NCI-H1105 (cell line): Measurements from ENCODE around the gene FLYWCH1.

Source experiments
- DNase-seq: peaks from one replicate; lab custom pipeline; 2025; lab: John Stamatoyannopoulos, UW

The FLYWCH1 gene

DNA sequence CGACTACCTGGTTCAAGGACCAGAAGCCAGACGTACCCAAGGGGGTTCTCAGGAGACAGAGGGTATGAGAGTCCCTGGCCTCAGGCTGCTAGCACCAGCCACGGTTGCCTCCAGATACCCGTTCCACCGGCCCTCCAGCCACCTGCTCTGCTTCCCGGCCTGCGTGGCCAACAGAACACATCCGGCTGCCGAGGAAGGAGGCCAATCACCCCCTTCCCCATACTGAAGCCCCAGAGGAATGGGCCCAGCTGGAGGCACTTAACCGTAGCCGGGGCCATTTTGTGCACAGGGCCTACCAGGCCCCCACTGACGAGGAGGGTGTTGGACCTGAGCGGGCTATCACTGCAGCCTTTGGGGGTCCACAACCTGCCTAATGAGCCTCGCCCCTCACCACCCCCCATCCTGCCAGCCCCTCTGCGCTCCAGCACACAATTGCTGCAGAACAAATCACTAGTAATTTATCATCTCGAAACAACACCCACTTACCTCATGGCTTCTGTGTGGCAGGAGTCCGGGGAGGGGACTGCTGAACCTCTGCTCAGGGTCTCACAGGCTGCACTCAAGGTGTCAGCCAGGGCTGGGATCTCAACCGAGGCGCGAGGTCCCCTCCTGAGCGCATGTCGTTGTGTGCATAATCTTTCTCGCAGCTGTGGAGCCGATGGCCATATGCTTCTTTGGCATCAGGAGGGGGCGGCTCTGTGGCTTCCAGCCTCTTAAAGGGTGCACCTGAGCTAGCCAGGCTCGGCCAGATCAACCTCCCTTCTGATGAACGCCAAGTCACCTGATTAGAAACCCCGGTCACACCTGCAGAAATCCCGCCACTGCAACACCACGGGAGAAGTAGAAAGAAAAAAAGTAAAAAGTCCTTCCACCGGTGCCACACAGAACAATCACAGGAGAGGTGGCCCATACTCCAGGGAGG lies 42.2 kb downstream of the FLYWCH1 start:
- no peak for DNase-seq

DNA sequence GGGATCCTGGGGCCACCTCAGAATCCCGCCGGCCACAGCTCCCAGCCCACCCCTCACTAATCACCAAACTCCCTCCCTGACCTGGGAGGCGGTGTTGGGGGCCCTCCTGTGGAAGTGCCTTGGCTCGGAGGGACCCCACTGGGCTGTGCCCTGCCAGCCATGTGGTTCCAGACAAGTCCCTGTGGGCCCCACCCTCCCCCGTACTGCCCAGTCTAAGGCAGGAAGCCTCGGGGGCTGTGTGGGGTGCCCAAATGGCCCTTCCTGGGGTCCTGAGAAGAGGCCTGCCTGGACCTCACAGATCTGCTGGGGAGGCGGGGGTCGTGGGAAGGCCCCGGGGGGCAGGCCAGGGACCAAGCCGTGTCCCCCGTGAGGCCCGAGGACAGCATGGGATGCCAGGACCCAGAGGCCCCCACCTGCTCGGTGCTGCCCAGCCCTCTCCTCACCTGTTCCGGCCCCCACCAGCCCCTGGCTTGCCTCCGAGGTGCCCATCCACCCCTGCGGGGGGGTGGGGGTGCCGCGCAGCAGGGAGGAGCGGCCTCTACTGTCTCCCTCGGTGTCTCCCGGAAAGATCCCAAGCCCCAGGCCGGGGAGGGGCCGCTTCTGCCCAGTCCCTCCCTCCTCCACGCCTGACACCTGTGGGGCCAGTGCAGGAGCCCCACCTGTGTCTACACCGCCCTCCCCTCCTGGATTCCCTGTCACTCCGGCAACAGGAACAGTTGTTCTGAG lies 43.1 kb downstream of the FLYWCH1 start:
- no peak for DNase-seq

DNA sequence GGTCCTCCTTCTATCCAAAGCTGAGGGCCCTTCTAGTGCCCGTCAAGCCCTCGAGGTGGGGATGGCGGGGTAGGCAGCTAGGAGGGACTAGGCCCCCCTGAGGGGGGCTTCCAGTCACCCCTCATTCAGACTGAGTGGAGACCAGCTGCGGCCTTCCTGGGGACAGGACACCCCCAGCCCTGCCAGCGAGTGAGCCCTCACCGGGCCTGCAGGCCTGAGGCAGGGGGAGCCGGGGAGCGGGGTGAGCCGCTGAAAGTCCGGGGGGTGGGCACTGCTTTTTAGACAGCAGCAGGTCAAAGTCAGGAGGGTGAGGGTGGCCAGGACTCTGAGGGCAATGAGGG lies 43.7 kb downstream of the FLYWCH1 start:
- no peak for DNase-seq

DNA sequence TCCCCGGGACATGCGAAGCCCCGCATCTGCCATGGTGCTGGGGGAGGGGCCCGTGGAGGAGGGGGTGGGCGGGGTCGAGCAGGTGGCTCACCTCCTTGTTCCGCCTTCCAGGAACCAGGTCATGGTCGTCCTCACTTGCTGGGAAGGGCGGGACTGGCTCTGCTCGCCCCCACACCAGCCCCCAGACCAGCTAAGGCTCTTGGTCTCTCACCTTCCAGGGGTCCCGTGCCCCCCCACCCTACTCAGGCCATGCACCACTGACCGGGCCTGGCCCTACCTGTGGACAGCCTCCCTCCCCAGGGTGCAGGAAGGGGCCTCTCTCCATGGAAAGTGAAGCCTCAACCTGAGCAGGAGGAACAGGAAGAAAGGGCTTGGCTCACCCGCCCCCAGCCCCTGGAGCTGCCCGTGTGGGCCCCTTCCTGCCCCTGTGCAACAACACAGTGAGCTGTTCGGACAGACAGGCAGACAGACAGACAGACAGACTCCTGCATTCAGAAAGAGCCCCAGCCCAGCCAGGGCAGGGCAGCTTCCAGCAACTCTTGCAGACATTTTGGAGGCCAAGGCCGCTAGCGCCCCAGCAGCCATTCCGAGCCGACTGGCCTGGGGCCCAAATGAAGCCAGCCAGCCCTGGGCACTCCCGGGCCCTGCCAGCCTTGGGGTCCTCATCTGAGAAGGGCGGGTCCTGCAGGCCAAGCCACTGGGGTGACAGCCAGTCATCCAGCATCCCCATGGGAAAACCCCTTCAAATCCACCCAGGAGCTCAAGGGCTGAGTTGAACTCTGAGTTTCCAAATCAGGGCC lies 44.2 kb downstream of the FLYWCH1 start:
- no peak for DNase-seq

DNA sequence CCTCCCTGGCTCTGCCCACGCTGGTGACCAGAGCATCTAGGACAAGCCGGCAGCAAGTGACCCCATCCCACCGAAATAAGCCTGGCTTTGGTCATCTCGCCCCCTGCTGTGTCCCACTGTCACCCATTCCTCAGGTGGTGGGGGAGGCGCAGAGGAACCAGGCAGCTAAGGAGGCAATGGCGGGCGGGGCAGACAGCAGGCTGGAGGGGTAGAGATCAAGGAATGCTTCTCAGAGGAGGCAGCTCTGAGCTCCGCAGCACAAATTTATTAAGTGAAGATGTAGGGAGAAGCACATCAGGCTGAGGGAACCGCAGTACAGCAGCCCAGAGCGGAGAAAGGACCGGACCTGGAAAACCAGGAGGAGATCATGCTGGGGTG lies 44.8 kb downstream of the FLYWCH1 start:
- DNase-seq: no peak

DNA sequence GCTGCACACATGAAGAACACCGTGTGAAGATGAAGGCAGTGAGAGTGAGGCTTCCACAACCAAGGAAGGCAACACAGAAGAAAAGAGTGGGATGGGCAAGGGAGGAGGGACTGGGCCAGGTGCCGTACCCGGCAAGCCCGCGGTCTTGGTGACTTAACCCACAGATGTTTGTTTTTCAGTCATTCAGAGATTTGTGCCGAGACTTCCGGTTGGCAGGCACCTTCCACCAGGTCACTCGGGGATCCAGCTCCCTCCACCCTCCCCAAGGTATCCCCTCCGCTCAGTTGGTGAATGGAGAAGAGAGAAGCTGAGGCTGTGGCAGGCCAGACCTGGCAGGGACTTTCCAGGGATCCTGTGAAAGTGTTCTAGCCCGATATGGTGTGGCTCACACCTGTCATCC lies 47.5 kb downstream of the FLYWCH1 start:
- no peak for DNase-seq

DNA sequence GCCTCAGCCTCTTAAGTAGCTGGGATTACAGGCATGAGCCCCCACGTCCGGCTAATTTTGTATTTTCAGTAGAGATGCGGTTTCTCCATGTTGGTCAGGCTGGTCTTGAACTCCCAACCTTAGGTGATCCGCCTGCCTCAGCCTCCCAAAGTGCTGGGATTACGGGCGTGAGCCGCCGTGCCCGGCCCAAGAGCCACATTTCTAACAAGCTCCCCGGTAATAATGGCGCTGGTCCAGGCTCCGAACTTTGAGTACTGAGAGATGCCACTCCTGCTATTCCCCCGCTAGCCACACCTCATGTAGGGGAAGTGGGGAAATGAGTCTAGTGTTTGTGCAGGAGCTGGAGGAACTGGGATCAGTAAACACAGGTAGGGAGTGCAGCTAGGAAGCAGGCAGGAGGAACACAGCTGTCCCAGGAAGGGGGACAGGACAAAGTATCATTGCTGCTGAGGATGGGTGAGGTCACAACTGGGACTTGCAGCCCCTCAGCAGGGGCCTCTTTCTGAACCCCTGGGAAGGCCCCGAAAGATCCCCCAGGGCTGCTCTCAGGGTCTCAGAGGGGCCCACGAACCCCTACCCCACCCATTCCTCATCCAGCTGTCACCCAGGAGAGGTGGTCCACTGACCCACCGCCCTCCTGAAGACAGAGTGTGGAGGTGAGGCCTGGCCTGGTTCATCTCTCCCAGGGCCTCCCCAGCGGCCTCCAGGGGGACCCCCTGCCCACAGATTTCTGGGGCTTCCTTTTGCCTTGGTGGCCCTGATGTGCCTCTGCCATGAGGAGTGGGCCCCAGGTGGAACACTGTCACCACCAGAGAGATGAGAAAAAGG lies 48.7 kb downstream of the FLYWCH1 start:
- no peak for DNase-seq

DNA sequence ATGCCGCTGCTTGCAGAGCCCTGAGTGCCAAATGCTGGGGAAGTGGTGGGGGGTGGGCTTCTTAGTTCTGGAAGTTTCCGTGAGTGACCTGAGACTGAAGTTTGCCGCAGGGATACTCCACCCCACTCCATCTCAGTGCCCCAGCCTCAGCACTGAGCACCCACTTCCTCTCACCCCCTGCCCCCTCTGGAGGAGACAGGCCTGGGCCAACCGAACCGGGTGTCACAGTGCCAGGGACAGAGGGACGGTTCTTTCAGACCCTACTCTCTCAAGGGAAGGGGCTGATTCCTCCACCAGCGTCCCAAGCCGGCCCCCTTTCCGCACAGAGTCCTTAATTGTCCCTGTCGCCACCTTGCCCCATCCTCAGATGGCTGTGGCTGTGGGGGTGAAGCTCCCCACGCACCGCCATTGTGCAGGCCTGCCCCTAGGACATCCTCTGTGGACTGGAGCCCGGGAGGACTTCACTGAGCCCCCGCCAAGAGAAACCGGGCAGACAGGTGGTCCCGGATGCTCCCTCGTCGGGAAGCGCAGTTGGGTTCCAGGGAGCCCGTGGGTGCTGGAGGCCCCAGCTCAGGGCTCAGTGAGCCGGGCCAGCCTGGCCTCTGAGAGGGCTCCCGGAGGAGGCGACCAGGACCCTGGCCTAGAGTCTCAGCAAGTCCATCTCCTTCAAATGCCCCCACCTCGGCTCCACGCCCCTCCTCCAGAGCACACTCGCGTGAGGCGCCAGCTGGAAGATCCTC lies 50.8 kb downstream of the FLYWCH1 start:
- DNase-seq: no peak

DNA sequence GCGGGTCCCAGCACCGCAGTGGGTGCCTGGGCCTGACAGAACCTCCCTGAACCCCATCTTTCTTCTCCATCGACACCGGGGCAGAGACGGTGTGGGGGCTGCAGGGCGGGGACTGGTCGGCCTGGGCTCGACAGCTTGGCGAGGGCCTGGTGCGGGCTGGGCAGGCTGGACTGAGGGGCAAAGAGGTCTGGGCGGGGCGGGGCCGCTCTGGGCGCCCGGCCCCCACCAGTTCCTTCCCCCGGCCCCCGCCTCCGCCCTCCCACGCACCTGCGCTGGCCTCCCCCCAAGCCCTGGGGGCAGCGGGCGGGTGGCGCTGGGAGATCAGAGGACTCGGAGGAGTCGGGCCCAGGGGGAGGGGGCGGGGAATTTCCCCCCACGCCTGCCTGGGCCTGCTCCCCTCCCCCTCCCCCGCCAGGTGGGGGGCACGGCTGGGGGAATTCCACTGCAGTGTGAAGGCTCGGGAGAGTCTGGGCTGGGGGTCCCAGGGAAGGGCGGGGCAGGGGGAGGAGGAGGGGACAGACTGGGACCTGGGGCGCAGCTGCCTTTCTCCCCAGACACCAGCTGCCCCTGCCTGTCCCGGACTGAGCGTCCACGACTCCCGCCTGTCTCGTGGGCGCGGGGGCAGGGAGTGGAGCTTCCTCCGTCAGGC lies 51.5 kb downstream of the FLYWCH1 start:
- DNase-seq: no peak

DNA sequence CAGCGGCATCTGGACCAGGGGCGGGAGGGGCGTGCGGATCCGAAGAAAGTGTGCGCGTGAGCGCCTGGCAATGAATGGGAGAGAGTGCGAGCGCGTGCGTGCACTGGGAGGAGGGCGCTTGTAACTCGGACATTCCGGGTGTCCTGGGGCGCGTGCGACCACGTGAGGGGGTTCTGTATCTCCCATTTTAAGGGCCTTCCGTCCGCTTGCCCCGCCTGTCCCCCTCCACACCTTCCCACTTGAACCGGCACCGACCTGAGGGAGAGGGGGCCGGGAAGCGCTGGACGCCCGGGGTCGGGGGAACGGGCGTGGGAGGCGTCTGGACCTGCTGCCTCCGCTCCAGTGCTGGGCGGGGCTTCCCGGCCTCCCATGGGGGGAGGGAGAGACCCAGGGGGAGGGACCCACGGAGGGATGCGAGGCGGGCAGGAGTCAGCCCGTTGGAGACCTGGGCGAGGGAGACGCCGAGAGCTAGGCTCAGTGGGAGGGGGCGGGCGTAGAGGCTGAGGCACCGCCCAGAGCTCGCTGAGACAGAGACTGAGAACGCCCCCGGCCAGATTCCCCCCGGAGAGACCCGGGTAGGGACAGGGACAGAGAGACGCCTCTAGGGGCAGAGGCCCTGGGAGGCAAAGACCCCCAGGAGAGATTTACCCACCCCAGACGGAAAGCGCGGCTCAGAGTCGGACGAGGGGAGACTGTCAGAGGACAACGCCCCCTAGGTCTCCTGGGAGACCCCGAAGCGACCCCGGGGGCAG lies 52.2 kb downstream of the FLYWCH1 start, which contains the start of gene KREMEN2:
TSS of gene KREMEN2 (plus strand) at position 553 of the 752 bp plus-strand sequence. CDS start 246 bp downstream, outside the sequence.
- DNase-seq: peak; percentile 51

DNA sequence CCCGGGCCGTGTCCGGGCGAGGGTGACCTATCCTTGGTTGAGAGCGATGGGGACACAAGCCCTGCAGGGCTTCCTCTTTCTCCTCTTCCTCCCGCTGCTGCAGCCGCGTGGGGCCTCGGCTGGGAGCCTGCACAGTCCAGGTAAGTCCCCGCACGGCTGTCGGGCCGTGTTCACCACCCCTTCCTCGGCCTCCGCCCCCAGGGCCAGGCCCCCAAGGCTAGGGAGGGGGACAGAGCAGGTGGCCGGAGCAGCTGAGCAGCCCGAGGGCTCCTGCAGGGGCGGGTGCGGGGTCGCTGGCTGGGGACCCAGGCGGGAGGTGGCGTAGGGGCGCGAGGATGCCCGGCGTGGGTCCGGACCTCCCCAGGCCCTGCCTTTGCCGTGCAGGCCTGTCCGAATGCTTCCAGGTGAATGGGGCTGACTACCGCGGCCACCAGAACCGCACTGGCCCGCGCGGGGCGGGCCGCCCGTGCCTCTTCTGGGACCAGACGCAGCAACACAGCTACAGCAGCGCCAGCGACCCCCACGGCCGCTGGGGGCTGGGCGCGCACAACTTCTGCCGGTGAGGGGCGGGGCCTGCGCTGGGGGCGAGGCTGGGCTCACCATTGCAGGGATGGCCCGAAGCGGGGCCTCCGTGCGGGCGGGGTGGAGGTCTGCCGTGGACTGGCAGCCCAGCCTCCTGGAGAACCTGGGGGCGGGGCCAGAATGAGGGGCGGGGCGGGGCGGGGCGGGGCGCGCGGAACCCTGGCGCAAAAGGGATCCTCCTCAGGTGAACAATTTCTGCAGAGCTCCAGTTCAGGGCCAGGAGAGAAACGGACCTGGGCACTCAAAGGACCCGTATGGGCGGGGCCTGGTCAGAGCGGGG lies 53.0 kb downstream of the FLYWCH1 start:
- DNase-seq: peak; percentile 66

DNA sequence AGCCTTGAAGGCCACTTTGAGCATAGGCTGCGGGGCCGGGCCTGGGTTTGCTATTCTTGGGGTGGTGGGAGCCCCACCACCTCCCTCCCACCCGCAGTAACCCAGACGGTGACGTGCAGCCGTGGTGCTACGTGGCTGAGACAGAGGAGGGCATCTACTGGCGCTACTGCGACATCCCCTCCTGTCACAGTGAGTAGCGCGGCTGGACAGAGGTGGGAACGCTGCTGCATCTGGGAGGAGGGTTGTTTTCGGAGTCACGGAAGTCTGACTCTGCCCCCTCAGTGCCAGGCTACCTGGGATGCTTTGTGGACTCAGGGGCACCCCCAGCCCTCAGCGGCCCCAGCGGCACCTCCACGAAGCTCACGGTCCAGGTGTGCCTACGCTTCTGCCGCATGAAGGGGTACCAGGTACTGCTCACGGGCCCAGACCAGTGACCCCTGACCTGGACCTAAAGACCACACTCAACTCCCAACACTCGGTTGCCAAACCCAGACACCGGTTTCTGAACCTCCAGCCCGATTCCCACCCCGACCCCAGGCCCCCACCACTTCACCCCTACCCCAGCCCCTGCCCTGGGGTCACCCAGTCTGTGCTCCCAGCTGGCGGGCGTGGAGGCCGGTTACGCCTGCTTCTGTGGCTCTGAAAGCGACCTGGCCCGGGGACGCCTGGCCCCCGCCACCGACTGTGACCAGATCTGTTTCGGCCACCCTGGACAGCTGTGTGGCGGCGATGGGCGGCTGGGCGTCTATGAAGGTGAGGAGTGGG lies 54.5 kb downstream of the FLYWCH1 start:
- DNase-seq: no peak

DNA sequence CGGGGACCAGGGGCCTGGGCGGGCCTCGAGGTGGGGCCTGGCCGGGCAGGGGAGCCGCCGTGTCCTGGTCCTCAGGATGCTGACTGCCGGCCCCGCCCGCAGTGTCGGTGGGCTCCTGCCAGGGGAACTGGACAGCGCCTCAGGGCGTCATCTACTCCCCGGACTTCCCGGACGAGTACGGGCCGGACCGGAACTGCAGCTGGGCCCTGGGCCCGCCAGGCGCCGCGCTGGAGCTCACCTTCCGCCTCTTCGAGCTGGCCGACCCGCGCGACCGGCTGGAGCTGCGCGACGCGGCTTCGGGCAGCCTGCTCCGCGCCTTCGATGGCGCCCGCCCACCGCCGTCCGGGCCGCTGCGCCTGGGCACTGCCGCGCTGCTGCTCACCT lies 55.1 kb downstream of the FLYWCH1 start:
- DNase-seq: no peak

DNA sequence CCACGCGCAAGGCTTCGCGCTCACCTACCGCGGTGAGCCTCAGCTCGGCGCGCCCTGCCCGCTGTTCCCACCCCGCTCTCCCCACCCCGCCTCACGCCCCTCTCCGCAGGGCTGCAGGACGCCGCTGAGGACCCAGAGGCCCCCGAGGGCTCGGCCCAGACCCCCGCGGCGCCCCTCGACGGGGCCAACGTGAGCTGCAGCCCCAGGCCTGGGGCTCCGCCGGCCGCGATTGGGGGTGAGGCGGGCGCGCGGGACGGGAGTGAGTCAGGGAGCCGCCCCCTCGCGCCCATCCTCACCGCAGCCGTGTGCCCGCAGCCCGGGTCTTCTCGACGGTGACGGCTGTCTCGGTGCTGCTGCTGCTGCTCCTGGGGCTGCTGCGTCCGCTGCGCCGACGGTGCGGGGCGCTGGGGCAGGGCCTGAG lies 55.5 kb downstream of the FLYWCH1 start:
- no peak for DNase-seq

DNA sequence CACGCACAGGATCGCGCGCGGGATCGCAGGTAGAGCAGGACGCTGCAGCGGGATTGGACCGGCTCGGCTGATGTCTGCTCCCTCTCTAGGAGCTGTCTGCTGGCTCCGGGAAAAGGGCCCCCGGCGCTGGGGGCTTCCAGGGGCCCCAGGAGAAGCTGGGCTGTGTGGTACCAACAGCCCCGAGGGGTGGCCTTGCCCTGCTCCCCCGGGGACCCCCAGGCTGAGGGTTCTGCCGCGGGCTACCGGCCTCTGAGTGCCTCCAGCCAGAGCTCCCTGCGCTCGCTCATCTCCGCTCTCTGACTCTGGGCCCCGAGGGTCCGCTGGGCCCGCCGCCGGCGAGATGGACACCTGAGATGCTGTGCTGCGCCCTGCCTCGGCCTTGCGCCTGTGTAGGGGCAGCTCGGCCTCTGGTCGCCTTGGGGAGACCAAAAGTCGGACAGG lies 56.0 kb downstream of the FLYWCH1 start:
- DNase-seq: no peak

DNA sequence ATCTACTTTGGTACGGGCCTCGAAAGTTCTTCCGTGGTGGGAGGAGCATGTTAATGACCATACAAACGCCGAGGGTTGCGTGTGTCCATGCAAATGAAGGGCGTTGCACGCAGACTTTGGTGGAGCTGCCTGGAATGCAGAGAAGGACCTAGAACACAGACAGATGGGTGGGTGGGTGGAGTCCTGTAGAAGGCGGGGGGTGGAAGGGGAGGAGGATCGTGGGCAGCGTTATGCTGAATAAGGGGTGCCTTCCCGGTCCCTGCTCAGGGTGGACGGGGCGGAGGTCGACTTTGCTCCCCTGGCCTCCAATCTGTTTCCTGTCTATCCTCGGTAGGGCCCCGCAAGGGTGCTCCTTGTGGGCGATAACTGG lies 56.6 kb downstream of the FLYWCH1 start:
- DNase-seq: no peak

DNA sequence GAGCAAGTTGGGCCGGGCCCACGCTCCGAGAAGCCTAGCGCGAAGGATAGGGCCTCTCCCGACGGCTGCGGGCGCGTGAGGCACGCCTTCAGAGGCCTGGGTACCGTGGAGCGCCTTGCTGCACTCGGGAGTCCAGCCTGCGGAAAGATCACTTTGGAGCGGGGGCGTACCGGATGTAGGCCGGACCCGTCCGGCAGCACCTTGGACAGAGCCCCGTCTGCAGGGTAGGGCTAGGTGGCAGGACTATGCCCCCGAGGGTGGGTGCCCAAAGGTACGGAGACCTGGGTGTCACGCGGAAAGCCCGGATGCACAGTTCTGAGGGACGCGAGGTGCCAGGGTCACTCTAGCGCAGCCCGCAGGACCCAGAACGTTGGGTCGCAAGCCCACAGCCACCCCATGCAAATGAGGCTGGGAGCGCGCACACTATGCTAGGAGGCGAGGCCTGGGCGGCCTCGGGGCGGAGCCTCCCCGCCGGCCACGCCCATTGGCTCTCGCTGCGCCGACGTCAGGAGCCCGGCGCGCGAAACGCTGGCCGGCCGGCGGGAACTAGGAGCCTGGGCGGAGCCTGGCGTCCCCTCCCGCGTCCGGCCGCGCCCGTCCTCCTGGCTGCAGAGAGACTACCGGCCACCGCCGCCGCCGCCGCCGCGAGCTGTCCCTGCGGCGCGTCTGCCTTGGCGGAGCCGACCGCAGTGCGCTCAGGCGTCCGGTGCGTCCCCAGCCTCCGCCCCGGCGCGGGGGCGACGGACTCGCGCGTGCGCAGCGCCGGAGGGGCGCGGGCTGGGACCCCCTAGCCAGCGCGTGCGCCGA lies 57.2 kb downstream of the FLYWCH1 start, which contains the start of gene PAQR4:
TSS of gene PAQR4 (plus strand) at position 611 of the 807 bp plus-strand sequence. CDS start 327 bp downstream, outside the sequence.
- DNase-seq: peak; percentile 49
